Tibial nerve (tissue), 4 donors: ENCODE measurements around the gene MAML3. TPM values are rescaled to one million over a fixed set of nuclear protein-coding genes. Genes with fewer than 3 reads are reported as not detected.
A peak's percentile ranks its signal among the peaks of the same experiment; 100 is the strongest.

Experiments used
- DNase-seq, 2 donors: peaks; one replicate each; pipeline ENCODE4 v3.0.0-alpha.2; 2019; ENCODE audit warnings: low spot score in 2 of 2
- H3K27ac ChIP-seq, 4 donors: fragments of 200-600 bp; sonication (generic) in 3 of 4; one replicate each; pipeline ENCODE4 v1.5.1; 2017 to 2019; ENCODE audit warnings: mild to moderate bottlenecking in 1 of 4
- H3K27me3 ChIP-seq, 2 donors: fragments of 200-600 bp; sonication (generic) in 1 of 2; one replicate each; pipeline versions ENCODE4 v1.5.1 to v1.6.0; 2017 to 2019
- H3K36me3 ChIP-seq, 3 donors: fragments of 200-600 bp; sonication (generic); one replicate each; pipeline ENCODE4 v1.5.1; 2018 to 2019
- H3K4me1 ChIP-seq, 4 donors: fragments of 200-600 bp; sonication (generic) in 3 of 4; one replicate each; pipeline ENCODE4 v1.5.1; 2017 to 2019
- H3K4me3 ChIP-seq, 4 donors: fragments of 200-600 bp; sonication (generic) in 3 of 4; one replicate each; pipeline ENCODE4 v1.5.1; 2017 to 2019; ENCODE audit warnings: mild to moderate bottlenecking in 1 of 4, moderate library complexity in 1 of 4
- H3K9me3 ChIP-seq, 4 donors: fragments of 200-600 bp; sonication (generic) in 3 of 4; one replicate each; pipeline ENCODE4 v1.5.1; 2017 to 2019
- CTCF ChIP-seq, 5 experiments: fragments of 200-600 bp in 3 of 5; fragments of 450-650 bp in 2 of 5; sonication (generic) in 3 of 5; IDR thresholded peaks; one replicate each; pipeline ENCODE4 v1.5.1; 2016 to 2019; ENCODE audit warnings: antibody characterized with exemption in 5 of 5, mild to moderate bottlenecking in 3 of 5, moderate library complexity in 2 of 5
- EP300 ChIP-seq, 2 donors: sonication (generic); formaldehyde crosslinking; IDR thresholded peaks; one replicate each; pipeline ENCODE4 v1.6.1; 2017; ENCODE audit warnings: antibody characterized with exemption in 2 of 2, mild to moderate bottlenecking in 1 of 2
- POLR2A ChIP-seq, 2 donors: fragments of 450-650 bp; IDR thresholded peaks; one replicate each; pipeline ENCODE4 v1.6.1; 2017; ENCODE audit warnings: antibody characterized with exemption in 2 of 2, mild to moderate bottlenecking in 2 of 2, moderate library complexity in 2 of 2
- WGBS, 2 donors: methylation state at CpG; one replicate each; pipeline ENCODE4 v1.1.5; 2018; 5-methylcytosine and 5-hydroxymethylcytosine counted together
- total RNA-seq, 4 donors: library from RNA; depleted of rRNA; stranded (reverse); fragments of >200 nt; gene quantifications; one replicate each; pipeline ENCODE4 v1.1.0, GENCODE V29; 2016

MAML3 gene
- total RNA-seq, 4 donors from 2014 or later, result 8.6 to 10.5 (median 9.4) TPM

- no peaks in the 10 kb centered on the region for H3K9me3 ChIP-seq
- DNase-seq, result no peak
- no peaks in the 10 kb centered on the region for H3K27me3 ChIP-seq
- peak overlapping the region in 1 of 4 donors; percentile 13 for H3K27ac ChIP-seq
- WGBS, 2 donors, result 54 to 60% methylated on average over 5 of the region's 5 CpGs
- H3K36me3 ChIP-seq, result no peaks in the 10 kb centered on the region
- H3K4me1 ChIP-seq, result peaks cover 0 to 50% (median 0%) of the 10 kb centered on the region in 4 donors
- TF ChIP-seq EP300 (IDR thresholded peaks at IDR 0.05) (no peak), CTCF (IDR thresholded peaks at IDR 0.05) (no peak), POLR2A (IDR thresholded peaks at IDR 0.05) (no peak)
- H3K4me3 ChIP-seq, result no peak overlapping the region
Measured at GRCh38 chr4:140084385-140084784, 69.6 kb downstream of the MAML3 start.

GRCh38 chr4:140082391-140082755 lies 71.6 kb downstream of the MAML3 start:
- WGBS, 2 donors, result 68 to 73% methylated on average over 7 of the region's 7 CpGs
- Histone ChIP-seq H3K36me3 (no peaks in the 10 kb centered on the region), H3K27me3 (no peaks in the 10 kb centered on the region), H3K27ac (peak overlapping the region; percentile 20 to 64 (median 48)), H3K9me3 (no peaks in the 10 kb centered on the region), H3K4me1 (peaks cover 0 to 55% (median 0%) of the 10 kb centered on the region in 4 donors), H3K4me3 (no peak overlapping the region)
- no peak for DNase-seq
- TF ChIP-seq EP300 (IDR thresholded peaks at IDR 0.05) (no peak), POLR2A (IDR thresholded peaks at IDR 0.05) (no peak), CTCF (IDR thresholded peaks at IDR 0.05) (no peak)

GRCh38 chr4:140081641-140082390 lies 72.2 kb downstream of the MAML3 start:
- H3K4me3 ChIP-seq, result no peak overlapping the region
- H3K4me1 ChIP-seq, result peaks cover 0 to 55% (median 0%) of the 10 kb centered on the region in 4 donors
- no peaks in the 10 kb centered on the region for H3K27me3 ChIP-seq
- no peak for DNase-seq
- 40 to 41% methylated on average over 8 of the region's 8 CpGs for WGBS, 2 donors
- peak overlapping the region; percentile 20 to 64 (median 48) for H3K27ac ChIP-seq
- no peak for TF ChIP-seq EP300 (IDR thresholded peaks at IDR 0.05)
- no peak for TF ChIP-seq CTCF (IDR thresholded peaks at IDR 0.05)
- no peak for TF ChIP-seq POLR2A (IDR thresholded peaks at IDR 0.05)
- no peaks in the 10 kb centered on the region for H3K36me3 ChIP-seq
- H3K9me3 ChIP-seq, result no peaks in the 10 kb centered on the region

- Histone ChIP-seq H3K27ac (peak overlapping the region in 2 of 4 donors; percentile 60 to 64), H3K27me3 (no peaks in the 10 kb centered on the region), H3K9me3 (no peaks in the 10 kb centered on the region), H3K36me3 (no peaks in the 10 kb centered on the region), H3K4me1 (peaks cover 0 to 55% (median 0%) of the 10 kb centered on the region in 4 donors), H3K4me3 (no peak overlapping the region)
- 67% methylated on average over 2 of the region's 2 CpGs for WGBS, 2 donors
- no peak for DNase-seq
- TF ChIP-seq CTCF (IDR thresholded peaks at IDR 0.05) (no peak), EP300 (IDR thresholded peaks at IDR 0.05) (no peak), POLR2A (IDR thresholded peaks at IDR 0.05) (no peak)
Measured at GRCh38 chr4:140080883-140081282, 73.1 kb downstream of the MAML3 start.

- 36 to 40% methylated on average over 2 of the region's 2 CpGs for WGBS, 2 donors
- H3K4me3 ChIP-seq, result no peak overlapping the region
- H3K36me3 ChIP-seq, result no peaks in the 10 kb centered on the region
- TF ChIP-seq EP300 (IDR thresholded peaks at IDR 0.05), result no peak
- no peak for TF ChIP-seq POLR2A (IDR thresholded peaks at IDR 0.05)
- no peak for TF ChIP-seq CTCF (IDR thresholded peaks at IDR 0.05)
- peak overlapping the region in 2 of 4 donors; percentile 31 to 70 for H3K27ac ChIP-seq
- H3K9me3 ChIP-seq, result no peaks in the 10 kb centered on the region
- H3K27me3 ChIP-seq, result no peaks in the 10 kb centered on the region
- DNase-seq, result peak in 1 of 2 donors; percentile 36
- H3K4me1 ChIP-seq, result peaks cover 0 to 36% (median 0%) of the 10 kb centered on the region in 4 donors
Measured at GRCh38 chr4:140078366-140078765, 75.6 kb downstream of the MAML3 start.
